ENCODE results near the gene PTTG1IP2. TPM values are rescaled to one million over a fixed set of nuclear protein-coding genes. Genes with fewer than 3 reads are reported as not detected.

The PTTG1IP2 gene
- polyA plus RNA-seq, 3 donors: not detected

DNA sequence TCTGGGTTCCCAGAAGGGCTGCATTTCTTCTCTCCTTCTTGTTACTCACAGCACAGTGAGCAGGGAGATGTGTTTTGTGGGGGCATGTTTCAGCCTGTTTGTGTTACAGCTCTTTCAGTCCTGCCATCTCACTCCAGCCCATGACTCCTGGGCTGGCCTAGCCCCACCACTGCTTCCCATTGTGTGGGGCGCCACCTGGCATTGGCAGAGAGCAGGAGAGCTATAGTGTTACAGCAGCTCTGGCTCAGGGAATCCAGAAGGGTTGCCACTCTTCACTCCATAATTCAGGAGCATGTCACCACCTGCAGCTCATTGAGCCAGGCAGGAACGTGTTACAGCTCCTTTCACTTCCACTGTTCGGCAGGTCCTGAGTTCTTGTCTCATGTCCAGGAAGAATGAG lies 36.2 kb upstream of the PTTG1IP2 start:
- Mint-ChIP-seq H3K27me3 (ENCODE audit: low read depth in 3 of 3) (peaks cover 2 to 8% (median 5%) of the 10 kb centered on the region in 3 donors), H3K9me3 (peaks cover 17 to 25% (median 18%) of the 10 kb centered on the region in 7 donors), H3K36me3 (no peaks in the 10 kb centered on the region), H3K4me1 (no peaks in the 10 kb centered on the region), H3K27ac (no peak overlapping the region), H3K4me3 (no peak overlapping the region)
- H3K4me2 ChIP-seq (replicated peaks; ENCODE audit: extremely low read depth, low read length, poor library complexity, severe bottlenecking): no peak overlapping the region
- H3K27me3 ChIP-seq (ENCODE audit: control insufficient read depth in 2 of 2, insufficient read depth in 2 of 2, low read length in 2 of 2): no peaks in the 10 kb centered on the region
- no peak overlapping the region for H3K27ac ChIP-seq (ENCODE audit: low read depth in 1 of 2, low read length in 2 of 2)
- intact Hi-C loops (cut with micrococcal nuclease): no loop called here
- WGBS (ENCODE audit: insufficient coverage): 97% methylated on average over 3 of the region's 3 CpGs
- H2AFZ ChIP-seq (ENCODE audit: insufficient read depth, low read depth, low read length, poor library complexity, severe bottlenecking): no peak overlapping the region
- no peak for DNase-seq
- TF ChIP-seq, protein P1, sequence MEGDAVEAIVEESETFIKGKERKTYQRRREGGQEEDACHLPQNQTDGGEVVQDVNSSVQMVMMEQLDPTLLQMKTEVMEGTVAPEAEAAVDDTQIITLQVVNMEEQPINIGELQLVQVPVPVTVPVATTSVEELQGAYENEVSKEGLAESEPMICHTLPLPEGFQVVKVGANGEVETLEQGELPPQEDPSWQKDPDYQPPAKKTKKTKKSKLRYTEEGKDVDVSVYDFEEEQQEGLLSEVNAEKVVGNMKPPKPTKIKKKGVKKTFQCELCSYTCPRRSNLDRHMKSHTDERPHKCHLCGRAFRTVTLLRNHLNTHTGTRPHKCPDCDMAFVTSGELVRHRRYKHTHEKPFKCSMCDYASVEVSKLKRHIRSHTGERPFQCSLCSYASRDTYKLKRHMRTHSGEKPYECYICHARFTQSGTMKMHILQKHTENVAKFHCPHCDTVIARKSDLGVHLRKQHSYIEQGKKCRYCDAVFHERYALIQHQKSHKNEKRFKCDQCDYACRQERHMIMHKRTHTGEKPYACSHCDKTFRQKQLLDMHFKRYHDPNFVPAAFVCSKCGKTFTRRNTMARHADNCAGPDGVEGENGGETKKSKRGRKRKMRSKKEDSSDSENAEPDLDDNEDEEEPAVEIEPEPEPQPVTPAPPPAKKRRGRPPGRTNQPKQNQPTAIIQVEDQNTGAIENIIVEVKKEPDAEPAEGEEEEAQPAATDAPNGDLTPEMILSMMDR (IDR thresholded peaks at IDR 0.05): no peak
- H3K9me3 ChIP-seq (replicated peaks in 1 of 2; ENCODE audit: control insufficient read depth in 1 of 2, insufficient read depth in 1 of 2, low read length in 2 of 2): peaks cover 16 to 20% of the 10 kb centered on the region in 2 donors
- no peaks in the 10 kb centered on the region for H3K4me1 ChIP-seq (ENCODE audit: control insufficient read depth in 1 of 2, insufficient read depth in 2 of 2, low read length in 2 of 2)
- H3K9ac ChIP-seq (ENCODE audit: insufficient read depth, low read length, poor library complexity, severe bottlenecking): no peak overlapping the region
- no peak overlapping the region for H3K4me3 ChIP-seq (replicated peaks in 1 of 3; ENCODE audit: low read depth in 2 of 3, low read length in 3 of 3)
- H3K36me3 ChIP-seq (replicated peaks in 1 of 2; ENCODE audit: control insufficient read depth in 1 of 2, insufficient read depth in 2 of 2, low read length in 2 of 2): no peaks in the 10 kb centered on the region
- H3K79me2 ChIP-seq (ENCODE audit: insufficient read depth, low read length): no peaks in the 10 kb centered on the region
- no peaks in the 10 kb centered on the region for H4K20me1 ChIP-seq (ENCODE audit: insufficient read depth, low read length)

GRCh38 chr7:90445633-90446032 lies 23.8 kb upstream of the PTTG1IP2 start:
- no peaks in the 10 kb centered on the region for H3K4me1 ChIP-seq (ENCODE audit: control insufficient read depth in 1 of 2, insufficient read depth in 2 of 2, low read length in 2 of 2)
- Mint-ChIP-seq H3K9me3 (peaks cover 0 to 5% (median 0%) of the 10 kb centered on the region in 7 donors), H3K27ac (no peak overlapping the region), H3K4me3 (no peak overlapping the region), H3K4me1 (no peaks in the 10 kb centered on the region), H3K27me3 (ENCODE audit: low read depth in 3 of 3) (peaks cover 0 to 5% (median 2%) of the 10 kb centered on the region in 3 donors), H3K36me3 (no peaks in the 10 kb centered on the region)
- H3K4me3 ChIP-seq (replicated peaks in 1 of 3; ENCODE audit: low read depth in 2 of 3, low read length in 3 of 3): no peak overlapping the region
- no peaks in the 10 kb centered on the region for H3K9me3 ChIP-seq (replicated peaks in 1 of 2; ENCODE audit: control insufficient read depth in 1 of 2, insufficient read depth in 1 of 2, low read length in 2 of 2)
- TF ChIP-seq, protein P1 (IDR thresholded peaks at IDR 0.05): no peak
- H3K36me3 ChIP-seq (replicated peaks in 1 of 2; ENCODE audit: control insufficient read depth in 1 of 2, insufficient read depth in 2 of 2, low read length in 2 of 2): no peaks in the 10 kb centered on the region
- no peaks in the 10 kb centered on the region for H3K27me3 ChIP-seq (ENCODE audit: control insufficient read depth in 2 of 2, insufficient read depth in 2 of 2, low read length in 2 of 2)
- WGBS (ENCODE audit: insufficient coverage): no CpG with 5 or more reads among the region's 2 CpGs
- H4K20me1 ChIP-seq (ENCODE audit: insufficient read depth, low read length): no peaks in the 10 kb centered on the region
- intact Hi-C loops (cut with micrococcal nuclease): no loop called here
- H3K79me2 ChIP-seq (ENCODE audit: insufficient read depth, low read length): no peaks in the 10 kb centered on the region
- no peak overlapping the region for H3K27ac ChIP-seq (ENCODE audit: low read depth in 1 of 2, low read length in 2 of 2)
- H3K9ac ChIP-seq (ENCODE audit: insufficient read depth, low read length, poor library complexity, severe bottlenecking): no peak overlapping the region
- DNase-seq: no peak
- no peak overlapping the region for H2AFZ ChIP-seq (ENCODE audit: insufficient read depth, low read depth, low read length, poor library complexity, severe bottlenecking)
- H3K4me2 ChIP-seq (replicated peaks; ENCODE audit: extremely low read depth, low read length, poor library complexity, severe bottlenecking): no peak overlapping the region

All from CD14-positive monocyte (primary cell).